Measurements from ENCODE around the gene GPBAR1. TPM values are rescaled to one million over a fixed set of nuclear protein-coding genes. Genes with fewer than 3 reads are reported as not detected.

Gene GPBAR1
- total and polyA plus RNA-seq, 7 donors = 0.24 to 0.74 (median 0.45) TPM

- DNase-seq (no peak), ATAC-seq (peak in 1 of 4 donors; percentile 31)
- intact Hi-C loops (cut with DNase I) = no loop called here
- Histone ChIP-seq H3K9me3 (no peaks in the 10 kb centered on the region), H3K27me3 (ENCODE audit: insufficient read depth in 3 of 3, low read length in 2 of 3) (no peaks in the 10 kb centered on the region), H3K36me3 (ENCODE audit: insufficient read depth in 1 of 2, low read depth in 1 of 2) (peaks cover 8 to 41% of the 10 kb centered on the region in 2 donors), H3K27ac (peak overlapping the region; percentile 95), H3K4me3 (no peak overlapping the region), H3K4me1 (peaks cover 77% of the 10 kb centered on the region)
- 81 to 88% (median 84%) methylated on average over 5 of the region's 5 CpGs for WGBS, 3 donors
- TF ChIP-seq CTCF (IDR thresholded peaks at IDR 0.05) = no peak
These were observed 37.8 kb upstream of the GPBAR1 start for GRCh38 chr2:218223046-218223445.

- no peak for TF ChIP-seq CTCF (IDR thresholded peaks at IDR 0.05)
- Histone ChIP-seq H3K4me3 (no peak overlapping the region), H3K9me3 (no peaks in the 10 kb centered on the region), H3K36me3 (ENCODE audit: insufficient read depth in 1 of 2, low read depth in 1 of 2) (peaks cover 8 to 52% of the 10 kb centered on the region in 2 donors), H3K4me1 (peaks cover 74% of the 10 kb centered on the region), H3K27ac (peak overlapping the region; percentile 95), H3K27me3 (ENCODE audit: insufficient read depth in 3 of 3, low read length in 2 of 3) (no peaks in the 10 kb centered on the region)
- intact Hi-C loops (cut with DNase I) = no loop called here
- ATAC-seq (no peak), DNase-seq (no peak)
- 53 to 67% (median 55%) methylated on average over 1 of the region's 1 CpG for WGBS, 3 donors
These were observed 36.6 kb upstream of the GPBAR1 start for GRCh38 chr2:218224186-218224585.

- H3K36me3 ChIP-seq (ENCODE audit: insufficient read depth in 1 of 2, low read depth in 1 of 2) = peaks cover 23 to 76% of the 10 kb centered on the region in 2 donors
- intact Hi-C loops (cut with DNase I) = no loop called here
- 82 to 94% (median 88%) methylated on average over 3 of the region's 3 CpGs for WGBS, 3 donors
These were observed 33.9 kb upstream of the GPBAR1 start for GRCh38 chr2:218226903-218227302.

GRCh38 chr2:218228366-218229090 is 32.3 kb upstream of the GPBAR1 start:
- Histone ChIP-seq H3K36me3 (ENCODE audit: insufficient read depth in 1 of 2, low read depth in 1 of 2) (peaks cover 23 to 93% of the 10 kb centered on the region in 2 donors), H3K27ac (peak overlapping the region; percentile 39), H3K4me3 (no peak overlapping the region), H3K4me1 (peaks cover 45% of the 10 kb centered on the region), H3K27me3 (ENCODE audit: insufficient read depth in 3 of 3, low read length in 2 of 3) (no peaks in the 10 kb centered on the region), H3K9me3 (no peaks in the 10 kb centered on the region)
- DNase-seq (no peak), ATAC-seq (peak in 1 of 4 donors; percentile 29)
- intact Hi-C loops (cut with DNase I) = no loop called here
- no peak for TF ChIP-seq CTCF (IDR thresholded peaks at IDR 0.05)
- WGBS, 3 donors = 88 to 91% (median 89%) methylated on average over 6 of the region's 6 CpGs

More at GRCh38 chr2:218226903-218227302, 33.9 kb upstream of the GPBAR1 start:
- DNase-seq (no peak), ATAC-seq (no peak)
- H3K4me3 ChIP-seq = no peak overlapping the region
- no peaks in the 10 kb centered on the region for H3K9me3 ChIP-seq
- H3K4me1 ChIP-seq = peaks cover 61% of the 10 kb centered on the region
- H3K27ac ChIP-seq = no peak overlapping the region
- H3K27me3 ChIP-seq (ENCODE audit: insufficient read depth in 3 of 3, low read length in 2 of 3) = no peaks in the 10 kb centered on the region
- TF ChIP-seq CTCF (IDR thresholded peaks at IDR 0.05) = no peak

Data from psoas muscle (tissue), 8 donors.